Stimulated activated CD8-positive, alpha-beta memory T cell treated with anti-CD3 and anti-CD28 coated beads, Interleukin-7, amount 100 ng/mL, for 1 hour (primary cell): ENCODE measurements around the gene ANGPTL2.
"Not testable (repeated sequence)": the region's sequence is repeated elsewhere in the genome, so short reads cannot be mapped to it uniquely, and the experiment has no call there.

Source experiments
- DNase-seq, 2 donors: peaks; one replicate each; pipeline ENCODE4 v3.0.0-alpha.2; 2020; ENCODE audit warnings: low read depth in 2 of 2

ANGPTL2 gene

DNA sequence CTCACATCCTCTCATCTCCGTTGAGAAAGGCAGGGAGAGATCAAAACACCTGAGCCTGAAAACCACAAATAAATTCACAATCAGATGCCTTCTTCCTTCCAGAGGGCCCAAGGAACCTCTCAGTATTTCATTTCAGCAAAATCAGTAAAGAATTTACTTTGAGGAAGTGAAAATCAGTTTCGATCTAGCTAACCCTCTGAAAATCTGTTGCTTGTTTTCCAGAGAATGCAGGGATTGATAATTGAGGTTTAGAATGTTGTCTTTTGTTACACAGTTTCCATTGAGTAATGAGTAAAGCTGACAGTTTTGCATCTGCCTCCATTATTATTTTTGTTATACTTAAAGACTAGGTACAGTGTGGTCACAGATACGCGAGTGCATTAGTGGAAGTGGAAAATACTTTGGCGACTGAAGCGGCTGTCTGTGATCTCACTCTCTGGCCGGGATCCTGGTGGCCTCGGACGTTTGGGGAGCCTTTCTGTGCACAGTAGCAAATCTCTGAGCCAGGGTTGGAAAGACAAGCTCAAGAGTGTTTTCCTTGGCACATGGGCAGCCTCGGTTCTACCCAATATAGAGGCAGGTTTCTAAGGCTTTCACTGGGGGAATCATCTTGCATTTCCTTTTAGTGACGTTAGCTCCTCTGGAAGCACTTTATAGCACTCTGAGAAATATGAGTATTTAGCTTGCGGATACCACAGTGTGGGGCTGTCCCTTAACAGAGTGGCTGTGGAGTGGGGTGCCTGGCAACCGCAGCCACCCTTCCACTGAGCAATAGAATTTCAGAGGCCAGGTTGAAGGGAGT, 32.2 kb upstream of the ANGPTL2 start:
- DNase-seq, result no peak

DNA sequence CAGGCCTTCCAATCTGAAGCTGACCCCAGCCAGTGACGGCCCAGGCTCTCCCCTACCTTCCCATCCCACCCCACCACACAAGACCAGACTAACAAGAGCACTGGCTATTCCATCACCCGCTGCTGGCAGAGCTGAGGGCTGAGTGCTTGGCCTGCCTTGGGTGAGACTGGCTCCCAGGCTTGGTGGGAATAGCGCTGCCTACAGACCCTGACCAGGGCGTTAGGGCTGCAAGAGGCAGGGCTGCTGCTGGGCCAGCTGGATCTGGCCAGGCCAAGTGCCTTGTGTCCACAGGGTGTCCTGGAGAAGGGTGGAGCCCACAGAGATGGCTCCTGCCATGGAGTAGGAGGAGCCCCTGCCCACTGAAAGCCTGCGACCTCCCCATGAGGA, 31.6 kb upstream of the ANGPTL2 start:
- no peak for DNase-seq

DNA sequence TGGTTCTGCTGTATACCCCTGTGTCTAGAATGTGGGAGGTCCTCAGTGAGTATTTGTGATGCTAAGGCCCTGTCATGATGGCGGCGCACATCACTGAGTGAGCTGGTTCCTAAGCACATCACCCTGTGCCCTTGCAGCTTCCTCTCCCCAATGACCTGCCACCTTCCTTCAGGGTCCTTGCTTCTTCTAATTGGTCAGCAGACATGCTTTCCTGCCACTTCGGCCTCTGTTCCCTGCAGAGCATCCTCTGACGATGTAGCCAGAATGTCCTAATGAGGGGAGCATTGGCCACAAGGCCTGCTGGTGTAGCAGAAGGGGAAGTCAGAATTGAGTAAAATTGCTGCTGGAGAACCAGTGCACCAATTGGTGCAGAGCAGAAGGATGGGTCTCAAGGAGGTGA, 31.1 kb upstream of the ANGPTL2 start:
- no peak for DNase-seq

DNA sequence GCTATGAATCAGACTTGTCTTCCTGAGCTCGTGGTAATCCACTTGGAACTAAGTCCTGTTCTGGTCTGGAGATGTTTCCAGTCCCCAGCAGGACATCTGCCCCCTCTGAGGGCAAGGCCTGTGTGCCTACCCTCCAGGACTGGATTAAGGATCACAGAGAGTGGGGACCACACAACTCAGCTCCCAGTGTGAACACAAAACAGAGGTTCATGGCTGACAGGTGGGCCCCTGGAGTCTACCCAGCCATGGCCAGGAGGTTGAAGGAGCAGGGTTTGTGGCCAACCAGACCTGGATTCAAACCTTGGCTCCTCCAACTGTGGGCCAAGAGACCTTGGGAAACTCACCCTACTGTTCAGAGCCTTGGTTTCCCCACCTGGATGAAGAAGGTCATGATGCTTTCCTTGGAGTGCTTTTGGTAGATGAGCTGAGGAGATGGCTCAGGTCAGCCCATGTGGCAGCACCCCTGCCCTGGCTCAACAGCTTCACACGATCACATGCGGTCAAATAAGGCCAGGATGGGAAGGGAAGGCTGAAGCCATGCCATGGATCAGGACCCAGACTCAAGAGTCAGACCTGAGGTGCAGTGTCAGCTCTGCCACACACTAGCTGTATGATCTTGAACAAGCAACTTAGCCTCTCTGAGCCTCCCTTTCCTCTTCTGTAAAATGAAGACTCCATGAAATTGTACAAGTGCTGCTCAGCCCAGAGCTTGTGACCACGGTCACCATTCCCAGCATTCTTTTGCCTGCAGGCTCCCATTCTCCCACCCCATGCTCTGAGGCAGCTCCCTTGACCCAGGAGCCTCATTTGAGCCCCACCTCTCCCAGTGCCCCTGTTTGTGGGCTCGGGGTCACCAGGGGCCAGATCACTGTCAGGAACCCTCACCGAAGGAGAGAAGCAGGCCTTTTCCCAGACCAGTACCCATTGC, 27.3 kb upstream of the ANGPTL2 start:
- no peak for DNase-seq

DNA sequence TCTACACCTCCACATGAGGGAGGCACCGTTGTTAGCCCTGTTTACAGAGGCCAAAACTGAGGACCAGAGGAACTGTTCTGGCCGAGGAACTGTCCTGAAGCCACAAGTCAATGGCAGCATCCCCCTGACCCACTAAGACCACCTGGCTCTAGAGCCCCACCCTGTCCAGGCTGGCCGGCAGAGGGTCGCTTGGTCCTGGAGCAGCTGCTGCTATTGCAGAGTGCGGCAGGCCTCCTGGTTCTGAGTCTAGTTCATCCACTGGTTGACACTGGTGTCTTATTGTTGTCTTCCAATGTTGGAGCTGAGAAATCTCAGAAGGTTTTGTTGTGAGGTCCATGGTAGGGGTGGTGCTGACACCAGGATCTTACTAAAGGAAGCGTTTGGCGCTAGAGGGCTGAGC, 26.6 kb upstream of the ANGPTL2 start:
- DNase-seq, result no peak

DNA sequence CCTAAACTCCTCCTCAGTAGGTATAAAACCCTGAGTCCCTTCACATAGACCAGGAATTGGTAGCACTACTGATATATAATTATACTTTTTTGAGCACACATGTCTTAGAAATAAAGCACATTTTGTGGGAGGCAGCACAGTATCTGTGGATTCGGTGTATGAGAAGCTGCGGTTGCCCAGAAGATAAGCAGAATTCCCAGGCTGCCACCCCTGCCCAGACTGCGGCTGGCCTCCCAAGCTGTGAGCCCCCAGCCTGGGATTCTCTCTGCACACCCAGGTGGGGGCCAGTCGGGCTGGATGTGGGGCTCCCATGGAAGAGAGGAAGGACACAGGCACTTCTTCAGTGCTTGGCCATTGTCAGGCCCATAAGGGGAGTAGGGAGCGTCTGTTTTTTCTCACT, 25.6 kb upstream of the ANGPTL2 start:
- DNase-seq, result no peak

DNA sequence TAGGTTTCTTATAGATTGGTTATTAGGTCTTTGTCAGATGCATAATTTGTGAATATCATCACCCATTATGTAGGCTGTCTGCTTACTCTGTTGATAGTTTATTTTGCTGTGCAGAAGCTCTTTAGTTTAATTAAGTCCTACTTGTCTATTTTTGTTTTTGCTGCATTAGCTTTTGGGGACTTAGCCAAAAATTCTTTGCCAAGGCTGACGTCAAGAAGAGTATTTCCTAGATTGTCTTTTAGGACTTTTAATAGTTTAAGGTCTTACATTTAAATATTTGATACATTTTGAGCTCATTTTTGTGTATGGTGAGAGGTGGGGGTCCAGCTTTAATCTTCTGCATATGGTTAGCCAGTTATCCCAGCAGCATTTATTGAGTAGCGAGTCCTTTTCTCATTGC, 24.8 kb upstream of the ANGPTL2 start:
- no peak for DNase-seq

DNA sequence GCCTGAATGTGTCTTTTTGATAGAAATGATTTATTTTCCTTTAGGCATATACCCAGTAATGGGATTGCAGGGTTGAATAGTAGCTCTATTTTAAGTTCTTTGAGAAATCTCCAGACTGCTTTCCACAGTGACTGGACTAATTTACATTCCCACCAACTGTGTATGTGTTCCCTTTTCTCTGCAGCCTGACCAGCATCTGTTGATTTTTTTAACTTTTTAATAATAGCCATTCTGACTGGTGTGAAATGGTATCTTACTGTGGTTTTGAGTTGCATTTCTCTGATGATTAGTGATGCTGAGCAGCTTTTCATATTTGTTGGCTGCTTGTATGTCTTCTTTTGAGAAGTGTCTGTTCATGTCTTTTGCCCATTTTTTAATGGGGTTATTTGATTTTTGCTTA, 24.4 kb upstream of the ANGPTL2 start:
- not testable (repeated sequence) for DNase-seq

DNA sequence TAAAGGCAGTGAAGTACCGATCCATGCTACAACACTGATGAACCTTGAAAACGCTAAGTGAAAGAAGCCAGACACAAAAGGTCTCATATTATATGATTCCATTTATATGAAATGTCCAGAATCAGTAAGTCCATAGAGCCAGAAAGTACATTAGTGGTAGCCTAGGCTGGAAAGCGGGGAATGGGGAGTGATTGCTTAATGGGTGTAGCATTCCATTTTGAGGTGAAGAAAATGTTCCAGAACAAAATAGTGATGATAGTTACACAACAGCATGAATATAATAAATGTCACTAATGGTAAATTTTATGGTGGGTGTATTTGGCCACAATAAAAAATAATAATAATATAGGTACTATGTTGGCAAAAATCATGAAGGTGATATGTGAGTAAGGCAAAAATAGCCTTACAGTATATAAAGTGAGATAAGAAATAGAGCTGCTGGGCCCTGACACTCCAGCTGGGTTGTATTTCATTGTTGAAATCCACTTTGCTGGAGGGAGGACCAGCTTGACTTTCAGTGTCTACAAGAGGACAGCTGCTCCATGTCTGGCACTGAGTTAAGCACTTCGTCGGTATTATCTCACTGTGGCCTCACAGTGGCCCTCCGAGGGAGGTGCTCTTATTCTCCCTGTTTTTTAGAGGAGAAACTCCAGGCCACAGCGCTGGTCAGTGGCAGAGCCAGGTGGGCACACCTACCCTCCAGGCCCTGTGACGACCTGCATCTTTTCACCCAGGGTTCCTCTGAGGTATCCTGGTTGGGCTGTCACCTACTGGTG, 22.4 kb upstream of the ANGPTL2 start:
- DNase-seq, result no peak

DNA sequence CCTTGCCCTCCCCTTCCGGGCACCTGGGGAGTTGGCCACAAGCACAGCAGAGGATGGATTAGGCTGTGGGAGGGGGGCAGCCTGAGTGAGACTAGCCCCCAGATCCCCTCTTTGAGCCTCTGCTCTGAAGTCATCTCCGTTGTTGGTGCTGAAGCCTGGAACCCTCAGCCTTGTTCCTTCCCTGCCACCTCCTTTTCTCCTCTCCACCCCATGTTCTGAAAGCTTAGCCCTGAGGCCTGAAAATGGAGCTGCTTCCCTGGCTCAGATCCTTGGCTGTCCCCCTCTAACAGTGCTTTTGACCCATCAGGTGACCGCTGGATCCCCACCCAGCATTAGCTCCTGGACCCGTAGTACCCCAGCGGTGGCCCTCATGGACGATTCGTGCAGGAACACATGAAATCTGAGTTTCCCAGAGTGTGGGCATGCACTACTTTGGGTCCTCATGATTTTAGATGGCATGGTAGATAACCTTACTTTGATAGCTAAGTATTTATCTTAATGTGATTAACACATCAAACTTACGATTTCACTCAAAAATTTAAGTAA, 21.6 kb upstream of the ANGPTL2 start:
- no peak for DNase-seq

DNA sequence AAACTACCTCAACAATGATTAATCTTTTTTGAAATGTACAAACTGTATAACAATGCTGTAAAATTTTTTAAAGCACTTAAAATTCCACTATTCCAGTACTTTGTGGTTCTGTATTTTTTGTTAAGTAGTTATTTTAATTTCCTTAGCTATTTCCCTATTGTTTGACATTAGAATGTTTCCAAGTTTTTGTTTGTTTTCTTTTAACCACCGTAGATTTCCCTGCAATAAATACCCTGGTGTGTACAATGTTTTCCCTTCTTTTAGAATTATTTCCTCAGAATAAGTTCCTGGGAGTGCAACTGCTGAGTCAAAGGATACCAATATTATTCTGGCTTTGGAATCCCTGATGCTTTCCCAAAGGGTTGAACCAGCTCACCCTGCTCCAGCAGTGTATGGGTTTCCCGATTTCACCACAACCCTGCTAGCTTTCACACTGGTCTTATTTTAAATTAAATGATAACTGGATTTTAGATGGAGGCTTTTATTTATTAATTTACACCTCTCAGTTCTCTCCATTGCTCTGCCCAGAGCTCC, 20.6 kb upstream of the ANGPTL2 start:
- DNase-seq, result no peak

DNA sequence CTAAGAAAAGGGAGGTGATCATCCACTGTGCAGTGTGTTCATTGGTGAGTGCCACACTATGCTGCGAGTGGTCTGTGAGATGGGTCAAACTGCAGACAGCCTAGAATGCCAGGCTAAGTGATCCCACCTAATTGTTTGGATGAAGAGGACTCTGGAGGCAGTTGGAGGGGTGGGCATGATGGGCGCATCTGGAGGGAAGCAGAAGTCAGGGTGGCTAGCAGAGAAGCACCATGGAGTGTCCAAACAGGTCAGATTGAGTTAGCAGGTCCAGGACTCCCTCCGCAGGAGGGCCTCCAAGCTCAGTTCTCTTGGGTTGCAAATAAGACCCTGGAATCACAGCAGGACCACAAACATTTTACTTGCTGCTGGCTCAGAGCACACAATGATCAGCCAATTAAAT, 19.9 kb upstream of the ANGPTL2 start:
- DNase-seq, result no peak

DNA sequence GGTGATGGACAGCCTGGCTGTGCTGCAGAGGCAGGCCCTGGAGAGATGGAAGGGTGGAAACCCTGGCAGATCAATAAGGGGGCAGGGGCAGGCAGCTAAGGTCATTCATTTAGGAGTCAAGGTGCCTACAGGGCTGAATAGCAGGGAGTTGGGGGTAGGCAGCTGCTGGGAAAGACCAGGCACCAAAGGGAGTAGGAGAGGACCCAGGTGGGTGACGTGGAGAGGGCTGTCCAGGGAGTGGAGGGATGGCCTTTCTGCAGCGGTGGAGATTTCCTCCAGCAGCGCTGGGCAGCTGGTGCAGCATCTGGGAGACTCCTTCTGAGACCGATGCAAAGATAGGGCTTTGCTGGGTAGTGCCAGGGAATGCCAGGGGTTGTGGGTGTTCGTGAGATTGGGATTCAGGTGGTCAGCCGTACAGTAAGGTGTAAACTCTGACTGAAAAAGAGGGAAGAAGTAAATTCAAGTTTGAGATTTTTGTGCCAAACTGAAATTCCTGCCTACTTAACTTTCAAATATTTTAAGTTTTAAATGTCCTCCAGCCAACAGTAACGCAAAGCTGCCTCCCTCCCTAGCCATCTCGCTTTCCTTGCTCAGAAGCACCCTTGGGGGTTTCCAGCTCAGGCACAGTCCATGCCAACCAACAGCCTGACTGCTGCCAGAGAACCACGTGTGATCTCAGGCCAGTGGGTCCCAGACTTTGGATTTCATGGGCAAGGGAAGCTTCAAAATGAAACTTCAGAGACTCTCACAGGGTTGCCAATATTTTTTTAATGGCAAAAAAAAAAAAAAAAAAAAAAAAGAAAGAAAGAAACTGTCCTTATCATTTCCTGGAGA, 18.6 kb upstream of the ANGPTL2 start:
- no peak for DNase-seq

DNA sequence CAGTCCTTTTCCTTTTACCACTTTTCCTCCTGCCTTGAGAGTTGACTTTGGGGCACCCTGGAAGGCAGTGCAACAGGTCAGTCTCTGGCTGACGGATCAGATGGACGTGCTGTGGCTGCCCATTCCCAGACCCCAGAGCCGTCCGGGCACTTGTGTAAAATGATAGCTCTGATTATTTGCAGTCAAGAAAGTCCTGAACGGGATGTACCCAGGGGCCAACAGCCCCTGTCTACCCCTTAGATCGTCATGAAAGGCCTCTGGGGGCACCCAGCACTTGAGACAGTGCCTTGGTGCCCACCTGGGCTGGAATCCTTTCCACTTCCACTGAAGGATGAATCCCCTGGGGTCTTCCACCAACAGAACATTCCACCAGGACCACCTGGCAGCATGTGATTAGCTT, 17.7 kb upstream of the ANGPTL2 start:
- no peak for DNase-seq

DNA sequence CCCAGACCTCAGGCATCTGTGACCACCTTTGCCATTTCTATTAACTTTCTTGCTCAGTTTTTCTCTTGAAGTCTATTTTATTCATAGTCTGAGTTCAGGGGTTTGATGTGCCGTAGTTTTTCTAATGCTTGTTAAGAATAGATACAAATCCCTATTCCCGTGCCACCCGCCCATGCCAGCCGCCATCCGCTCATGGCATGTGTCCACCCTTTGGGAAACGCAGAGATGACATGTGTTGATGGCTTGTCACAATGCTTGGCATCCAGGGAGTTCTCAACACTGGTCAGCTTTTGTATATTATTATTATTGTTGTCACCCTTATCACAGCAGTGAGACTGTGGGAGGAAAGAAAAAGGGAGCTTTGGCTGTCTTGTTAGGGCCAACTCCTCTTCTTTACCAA, 17.3 kb upstream of the ANGPTL2 start:
- DNase-seq, result no peak

DNA sequence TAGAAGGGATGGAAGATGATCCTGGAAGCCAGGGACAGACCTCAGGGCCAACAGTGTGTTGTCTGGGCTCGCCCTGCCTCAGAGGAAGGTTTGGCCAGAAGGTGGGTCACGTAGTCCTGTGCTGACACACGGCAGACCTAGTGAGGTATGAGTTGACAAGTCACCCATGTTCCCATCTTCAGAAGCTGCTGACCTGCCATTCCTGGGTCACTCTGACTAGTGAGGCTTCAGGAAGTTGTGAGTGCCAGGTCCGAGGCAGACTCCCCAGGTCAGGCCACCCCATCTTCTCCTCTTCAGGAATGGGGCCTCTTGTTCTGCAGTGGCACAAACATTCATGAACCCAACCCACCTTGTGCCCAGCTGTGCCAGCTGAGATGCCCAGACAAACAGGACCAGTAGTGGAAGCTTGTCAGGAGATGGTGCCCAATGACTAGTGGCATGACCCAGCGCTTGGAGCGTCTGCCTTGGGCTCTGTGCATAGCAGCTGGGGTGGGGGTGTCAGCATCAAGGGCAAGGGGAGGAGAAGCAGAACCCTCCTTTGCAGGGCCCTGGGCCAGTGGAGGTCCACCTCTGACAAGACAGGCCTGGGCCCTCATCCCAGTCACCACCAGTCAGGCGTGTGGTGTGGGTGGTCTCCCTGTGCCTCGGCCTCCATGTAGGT, 16.8 kb upstream of the ANGPTL2 start:
- DNase-seq, result no peak

DNA sequence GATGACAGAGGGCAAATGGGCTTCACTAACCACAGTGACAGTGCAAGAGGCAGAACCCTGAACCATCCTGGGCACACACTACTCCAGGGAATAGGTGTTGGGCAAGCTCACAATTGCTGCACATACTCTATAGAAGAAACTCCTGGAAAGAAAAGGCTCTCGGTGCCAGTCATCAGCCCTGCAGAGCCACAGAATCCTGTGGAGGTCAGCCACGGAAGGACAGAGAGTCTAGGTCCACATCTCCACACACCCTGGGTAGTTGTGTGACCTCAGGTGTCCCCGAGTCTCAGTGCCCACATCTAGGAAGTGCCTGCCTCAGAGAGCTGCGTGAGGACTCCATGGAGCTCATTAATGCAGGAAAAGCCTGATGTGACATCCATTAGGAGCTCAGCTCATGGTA, 16.0 kb upstream of the ANGPTL2 start:
- no peak for DNase-seq

DNA sequence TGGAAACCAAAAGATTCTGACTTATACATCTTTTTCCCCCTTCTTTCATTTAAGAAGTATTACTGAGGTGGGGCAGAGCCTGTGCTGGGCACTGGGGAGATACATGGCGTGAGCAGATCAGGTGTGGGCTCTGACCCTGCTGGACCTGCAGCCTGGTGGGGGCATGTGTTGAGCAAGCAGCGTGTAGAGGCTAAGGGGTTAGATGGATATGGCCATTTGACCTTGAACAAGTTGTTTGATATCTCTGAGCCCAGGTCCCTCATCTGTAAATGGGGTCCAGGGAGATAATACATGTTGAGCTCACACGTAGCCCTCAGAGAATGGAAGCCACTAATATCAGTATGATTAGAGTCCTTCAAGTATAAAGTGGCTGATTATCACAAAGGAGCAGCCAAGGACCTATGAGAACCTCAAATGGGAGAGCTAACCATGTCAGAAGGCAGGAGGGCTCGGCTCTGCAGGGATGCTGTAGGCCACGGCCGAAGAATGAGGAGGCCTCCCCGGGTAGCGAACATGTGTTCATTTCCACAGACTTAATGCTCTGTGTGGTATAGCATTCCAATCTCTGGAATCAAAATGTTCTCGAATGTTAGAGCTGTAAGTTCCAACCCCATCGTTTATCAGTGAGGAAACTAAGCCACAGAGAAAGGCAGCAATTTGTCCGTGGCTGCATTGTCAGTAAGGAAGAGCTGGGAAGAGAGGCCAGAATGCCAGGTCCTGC, 15.4 kb upstream of the ANGPTL2 start:
- no peak for DNase-seq

DNA sequence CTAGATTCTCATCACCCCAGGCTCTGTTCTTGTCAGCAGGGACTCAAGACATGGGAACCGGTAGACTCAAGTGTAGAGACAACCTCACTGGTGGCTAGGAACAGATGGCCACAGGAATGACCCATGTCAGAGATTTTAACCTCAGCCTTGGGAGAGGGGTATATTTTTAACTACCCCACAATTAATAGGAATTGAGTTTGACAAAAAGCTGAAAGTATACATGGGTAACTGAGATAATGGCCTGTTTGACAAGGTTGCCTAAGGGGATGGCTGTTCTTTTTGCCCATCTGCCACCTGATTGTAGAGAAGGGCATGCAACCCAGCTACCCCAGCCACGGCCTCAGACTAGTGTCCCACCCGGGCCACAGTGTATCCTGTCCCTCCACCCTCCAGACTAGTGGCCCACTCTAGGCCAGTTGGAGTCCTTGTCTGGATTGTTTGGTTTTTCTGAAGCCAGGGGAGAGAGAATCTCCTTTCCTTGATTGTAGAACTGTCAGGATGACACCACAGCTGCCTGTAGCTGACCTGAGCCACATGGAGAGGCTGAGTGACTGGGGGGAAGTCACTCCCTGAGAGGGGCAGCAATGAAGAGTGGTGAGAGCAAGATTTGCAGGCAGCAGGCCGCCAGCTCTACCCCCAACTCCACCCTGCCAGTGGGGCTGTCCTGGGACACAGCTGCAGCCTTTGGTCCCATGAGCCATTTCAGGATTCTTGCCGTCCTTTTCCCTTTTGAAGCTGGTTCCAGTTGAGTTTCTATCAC, 14.6 kb upstream of the ANGPTL2 start:
- no peak for DNase-seq
